Tongue (tissue), 2 donors: Measurements from ENCODE around the gene HOXB1. TPM values are rescaled to one million over a fixed set of nuclear protein-coding genes. Genes with fewer than 3 reads are reported as not detected.
"Not testable (repeated sequence)": the region's sequence is repeated elsewhere in the genome, so short reads cannot be mapped to it uniquely, and the experiment has no call there.

Experiments used
- DNase-seq: peaks from one replicate; pipeline ENCODE4 v3.0.0-alpha.2; 2015
- total RNA-seq: library from RNA; depleted of rRNA; stranded (reverse); fragments of >200 nt; gene quantifications from one replicate; pipeline ENCODE4 v1.2.3, GENCODE V29; 2014

Gene HOXB1
- total RNA-seq, 1 donor from 2014 or later = not detected

- peak; percentile 66 for DNase-seq
Observed at GRCh38 chr17:48543107-48543853, 12.5 kb upstream of the HOXB1 start.

DNA sequence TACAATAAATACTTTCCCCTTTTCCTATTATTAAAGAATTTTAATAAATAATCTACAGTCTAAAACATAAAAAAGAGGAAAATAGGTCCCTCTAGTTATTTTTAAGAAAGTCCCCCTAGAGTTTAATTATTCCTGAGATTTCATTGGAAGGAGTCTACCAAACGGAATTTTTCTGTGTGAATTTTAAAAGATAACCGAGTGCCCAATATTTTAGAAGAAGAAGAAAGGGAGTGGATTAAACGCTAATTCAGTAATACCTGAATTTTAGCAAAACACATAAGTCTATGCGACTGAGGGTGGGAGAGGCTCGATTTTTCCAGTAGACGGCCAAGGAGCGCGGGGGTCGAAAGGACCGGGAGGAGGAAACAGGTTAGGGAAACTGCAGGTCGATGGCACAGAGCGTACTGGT, 11.9 kb upstream of the HOXB1 start:
- no peak for DNase-seq

DNA sequence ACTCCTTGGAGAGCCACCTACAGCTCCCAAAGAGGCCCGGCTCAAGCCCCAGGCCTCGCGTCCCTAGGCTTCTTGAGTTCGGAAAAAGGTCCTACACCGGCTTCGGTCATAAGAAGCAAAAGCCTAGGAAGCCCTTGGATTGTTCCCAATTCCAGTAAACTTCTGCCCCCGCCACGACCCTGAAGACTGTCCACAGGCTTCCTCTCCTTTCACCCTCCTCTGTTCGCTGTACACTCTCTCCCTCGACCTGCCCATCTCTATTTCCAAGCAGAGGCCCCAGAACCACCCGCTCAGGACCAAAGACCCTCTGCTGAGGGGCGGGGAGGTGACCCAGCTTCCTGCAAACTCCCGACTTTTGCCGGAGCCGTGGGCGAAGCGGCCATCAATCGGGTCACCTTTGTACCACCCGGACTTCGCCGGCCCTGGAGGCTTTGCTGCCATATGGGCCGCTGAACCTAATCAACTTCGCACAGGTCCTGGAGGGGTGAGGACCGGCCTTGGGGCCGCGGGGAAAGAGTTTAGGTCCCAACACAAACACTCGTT, 11.4 kb upstream of the HOXB1 start:
- DNase-seq = peak; percentile 50

DNA sequence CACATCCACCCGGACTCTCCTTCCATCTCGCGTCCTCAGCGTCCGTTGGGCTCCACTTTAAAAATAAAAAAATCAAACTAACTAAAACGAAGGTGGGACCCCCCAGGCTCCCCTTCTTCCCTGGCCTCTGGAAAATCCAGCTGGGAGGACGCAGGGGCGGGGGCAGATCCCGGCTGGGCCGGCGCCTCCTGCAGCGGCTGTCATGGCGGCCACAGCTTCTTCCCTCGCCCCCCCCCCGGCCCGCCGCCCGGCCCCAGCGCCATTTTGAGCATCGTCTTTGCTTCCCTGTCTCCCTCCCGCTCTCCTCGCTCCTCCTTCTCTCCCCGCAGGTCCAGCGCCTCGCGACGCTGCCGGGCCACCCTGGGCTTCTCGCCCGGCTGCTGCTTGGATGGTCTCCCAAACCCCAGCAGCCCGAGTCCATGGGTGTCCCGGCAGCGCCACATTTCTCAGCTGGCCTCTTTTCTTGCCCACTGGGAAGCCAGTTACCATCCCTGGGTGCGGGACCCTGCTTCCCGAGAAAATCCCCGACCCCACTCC, 10.8 kb upstream of the HOXB1 start:
- DNase-seq = peak; percentile 85

- no peak for DNase-seq
Observed at GRCh38 chr17:48541036-48541576, 10.3 kb upstream of the HOXB1 start.

DNA sequence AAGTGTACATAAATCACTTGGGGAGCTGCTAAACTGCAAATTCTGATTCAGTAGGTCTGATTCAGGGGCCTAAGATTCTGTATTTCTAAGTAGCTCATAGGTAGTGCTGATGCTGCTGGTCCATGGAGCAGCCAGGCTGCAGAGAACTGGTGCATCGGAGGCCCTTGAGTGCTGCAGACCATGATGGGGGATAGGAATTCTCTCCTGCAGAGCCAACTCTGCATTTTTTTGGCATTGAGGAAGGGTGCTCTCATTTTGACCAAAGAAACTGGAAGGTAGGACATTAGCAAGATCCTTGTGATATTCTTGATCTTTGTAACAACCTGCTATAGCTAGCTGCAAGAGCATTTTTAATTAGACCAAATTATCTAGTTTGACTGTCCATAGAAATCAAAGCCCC, 9.4 kb upstream of the HOXB1 start:
- no peak for DNase-seq

DNA sequence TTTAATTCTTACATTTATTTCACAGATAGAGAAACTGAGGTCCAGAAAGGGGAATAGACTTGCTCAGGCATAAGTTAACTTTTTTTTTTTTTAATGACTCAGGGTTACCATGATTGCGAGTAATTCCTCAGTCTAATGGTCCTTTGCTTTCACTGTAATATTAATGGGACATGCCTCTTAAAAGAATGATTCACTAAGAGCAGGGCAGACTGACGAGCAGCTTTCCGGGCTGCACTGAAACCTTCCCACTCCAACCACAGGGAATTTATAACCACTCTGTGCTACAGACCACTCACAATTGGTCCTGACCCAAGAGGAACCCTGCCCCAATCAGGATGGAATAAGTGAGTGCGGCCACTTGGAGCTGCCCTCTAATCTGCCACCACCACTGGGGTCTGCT, 8.4 kb upstream of the HOXB1 start:
- DNase-seq = no peak

DNA sequence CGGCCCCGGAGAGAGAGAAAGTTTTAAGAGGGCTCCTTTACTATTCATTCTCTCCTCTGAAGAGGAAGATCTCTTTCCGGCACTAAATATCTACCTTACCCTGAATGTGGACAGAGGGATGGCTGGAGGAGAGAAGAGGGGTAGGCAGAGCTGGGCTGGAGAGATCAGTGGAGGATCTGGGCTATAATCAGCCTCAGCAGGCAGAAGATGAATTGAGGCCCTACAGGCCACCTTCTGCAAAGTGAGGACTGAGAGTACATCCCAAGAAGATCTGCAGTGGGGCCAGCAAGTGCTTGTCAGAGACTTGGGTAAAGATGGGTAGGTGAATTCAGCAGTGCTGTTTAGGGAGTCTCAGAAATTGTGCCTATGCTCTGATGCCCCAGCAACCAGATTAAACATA, 6.5 kb upstream of the HOXB1 start:
- DNase-seq = no peak

DNA sequence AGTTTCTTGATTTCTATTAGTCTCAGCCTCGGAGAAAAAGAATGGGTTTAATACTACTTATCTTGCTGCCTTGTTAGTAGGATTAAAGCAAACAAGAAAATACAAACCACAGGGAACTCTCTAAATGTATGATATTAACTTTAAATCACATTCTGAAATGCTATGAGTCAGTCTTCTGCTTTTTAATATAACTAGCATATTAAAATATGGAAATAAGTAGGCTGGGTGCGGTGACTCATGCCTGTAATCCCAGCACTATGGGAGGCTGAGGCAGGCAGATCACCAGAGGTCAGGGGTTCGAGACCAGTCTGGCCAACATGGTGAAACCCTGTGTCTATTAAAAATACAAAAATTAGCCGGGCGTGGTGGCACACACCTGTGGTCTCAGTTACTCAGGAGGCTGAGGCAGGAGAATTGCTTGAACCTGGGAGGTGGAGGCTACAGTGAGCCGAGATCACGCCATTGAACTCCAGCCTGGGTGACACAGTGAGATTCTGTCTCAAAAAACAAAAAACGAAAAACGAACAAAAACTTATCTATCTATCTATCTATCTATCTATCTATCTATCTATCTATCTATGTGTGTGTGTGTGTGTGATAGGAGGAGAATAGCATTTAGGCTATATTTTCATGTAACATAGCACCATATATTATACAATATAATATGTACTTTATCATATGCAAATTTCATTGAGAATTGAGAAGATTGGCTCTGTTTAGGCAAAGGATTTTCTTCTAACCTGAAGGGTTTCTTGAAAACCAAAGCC, 5.2 kb upstream of the HOXB1 start:
- not testable (repeated sequence) for DNase-seq

DNA sequence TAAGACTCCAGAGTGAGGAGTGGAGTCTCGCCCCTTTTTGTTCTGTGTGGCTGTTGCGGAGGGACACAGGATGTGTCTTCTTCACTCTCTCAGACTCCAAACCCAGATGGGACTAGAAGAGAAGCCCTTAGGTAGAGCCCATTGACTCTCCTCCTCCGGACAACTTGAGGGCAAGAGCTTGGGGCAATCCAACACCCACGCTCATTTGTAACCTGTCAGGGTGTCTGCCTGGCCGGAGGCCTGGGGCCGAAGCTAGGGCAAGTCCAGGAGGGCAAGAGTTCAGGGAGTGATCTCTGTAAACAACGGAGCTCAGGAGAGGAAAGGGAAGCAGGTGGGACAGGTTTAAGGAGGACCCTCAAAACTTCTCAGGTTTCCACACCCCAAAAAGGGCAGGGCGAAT, 1.4 kb upstream of the HOXB1 start:
- DNase-seq = no peak

DNA sequence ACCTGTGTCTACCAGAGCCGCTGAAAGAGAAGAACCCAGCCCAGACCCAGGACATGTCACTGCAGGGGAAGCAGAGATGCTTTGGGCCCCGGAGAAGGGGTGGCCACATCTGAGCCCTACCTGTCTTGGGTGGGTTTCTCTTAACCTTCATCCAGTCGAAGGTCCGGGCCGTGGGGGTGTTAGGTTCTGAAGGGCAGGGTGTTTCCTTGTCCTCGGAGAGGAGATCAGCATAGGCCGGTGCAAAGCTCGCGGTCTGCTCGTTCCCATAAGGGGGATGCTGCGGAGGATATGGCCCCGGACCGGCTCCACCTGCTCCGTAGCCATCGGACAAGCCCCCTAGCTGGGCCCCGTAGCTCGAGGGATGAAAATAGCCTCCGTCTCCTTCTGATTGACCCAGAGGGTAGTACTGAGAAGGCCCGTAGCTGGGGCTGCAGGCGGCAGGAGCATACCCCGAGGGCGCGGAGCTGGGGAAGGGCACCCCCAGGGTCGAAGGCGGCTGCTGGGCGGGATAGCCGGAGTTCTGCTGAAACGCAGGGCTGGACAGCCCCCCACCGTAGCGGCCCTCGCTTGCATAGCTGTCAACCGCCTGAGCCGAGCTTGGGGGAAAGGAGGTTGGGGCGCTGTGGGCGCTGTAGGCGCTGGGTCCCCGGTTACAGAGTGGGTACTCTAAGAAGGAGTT, 464 bp downstream of the HOXB1 start:
- DNase-seq = no peak

- DNase-seq = no peak
Observed at GRCh38 chr17:48529683-48530009, 1.2 kb downstream of the HOXB1 start.

GRCh38 chr17:48528936-48529682, 1.7 kb downstream of the HOXB1 start:
- no peak for DNase-seq

DNA sequence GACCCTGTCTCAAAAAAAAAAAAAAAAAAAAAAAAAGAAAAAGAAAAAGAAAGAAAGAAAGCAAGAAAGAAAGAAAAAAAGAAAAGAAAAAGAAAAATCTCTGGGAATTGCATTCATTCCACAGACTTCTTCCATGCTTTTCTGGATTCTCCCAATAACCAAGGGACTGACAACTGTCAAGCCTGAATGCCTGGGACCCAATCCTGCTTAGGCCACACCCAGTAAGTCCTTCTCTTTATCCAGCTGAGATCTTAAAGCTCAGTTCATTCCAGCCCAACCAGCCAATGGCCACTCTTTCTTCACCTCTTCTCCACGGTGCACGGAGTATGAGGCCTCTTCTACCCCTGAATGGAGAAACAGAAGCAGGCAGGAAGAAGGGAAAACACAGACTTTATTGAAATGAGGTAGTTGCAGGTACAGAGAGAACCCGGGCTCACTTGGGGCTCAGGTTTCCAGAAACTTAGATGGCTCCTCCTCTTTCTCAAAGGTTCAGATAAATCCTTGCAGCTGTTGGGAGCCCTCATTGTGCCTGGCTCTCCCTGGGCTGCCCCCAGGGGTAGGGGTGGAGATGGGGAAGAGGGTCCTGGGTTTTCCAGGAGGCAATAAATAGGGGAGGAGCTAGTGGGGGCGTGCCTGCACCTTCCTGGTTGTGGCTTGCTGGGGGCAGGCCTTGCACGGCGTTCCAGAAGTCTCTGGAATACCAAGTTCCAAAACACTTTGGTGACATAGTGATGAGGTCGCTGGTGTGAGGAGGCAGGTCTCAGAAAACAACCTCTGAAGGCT, 2.5 kb downstream of the HOXB1 start:
- peak; percentile 22 for DNase-seq

DNA sequence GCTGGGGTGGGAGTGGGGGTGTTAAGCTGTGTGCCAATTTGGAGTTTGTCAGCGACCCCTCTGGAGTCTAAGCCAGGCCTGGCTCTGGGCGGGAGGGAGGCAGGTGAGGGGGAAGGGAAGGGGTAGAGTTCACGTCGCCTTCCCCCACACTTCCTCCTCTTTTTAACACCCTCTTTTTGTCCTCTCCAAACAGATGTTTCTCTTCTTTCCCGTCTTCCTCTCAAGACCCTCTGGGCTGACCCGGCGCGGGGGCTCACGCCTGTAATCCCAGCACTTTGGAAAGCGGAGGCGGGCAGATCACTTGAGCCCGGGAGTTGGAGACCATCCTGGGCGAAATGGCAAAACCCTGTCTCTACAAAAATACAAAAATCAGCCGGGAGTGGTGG, 3.3 kb downstream of the HOXB1 start:
- no peak for DNase-seq

DNA sequence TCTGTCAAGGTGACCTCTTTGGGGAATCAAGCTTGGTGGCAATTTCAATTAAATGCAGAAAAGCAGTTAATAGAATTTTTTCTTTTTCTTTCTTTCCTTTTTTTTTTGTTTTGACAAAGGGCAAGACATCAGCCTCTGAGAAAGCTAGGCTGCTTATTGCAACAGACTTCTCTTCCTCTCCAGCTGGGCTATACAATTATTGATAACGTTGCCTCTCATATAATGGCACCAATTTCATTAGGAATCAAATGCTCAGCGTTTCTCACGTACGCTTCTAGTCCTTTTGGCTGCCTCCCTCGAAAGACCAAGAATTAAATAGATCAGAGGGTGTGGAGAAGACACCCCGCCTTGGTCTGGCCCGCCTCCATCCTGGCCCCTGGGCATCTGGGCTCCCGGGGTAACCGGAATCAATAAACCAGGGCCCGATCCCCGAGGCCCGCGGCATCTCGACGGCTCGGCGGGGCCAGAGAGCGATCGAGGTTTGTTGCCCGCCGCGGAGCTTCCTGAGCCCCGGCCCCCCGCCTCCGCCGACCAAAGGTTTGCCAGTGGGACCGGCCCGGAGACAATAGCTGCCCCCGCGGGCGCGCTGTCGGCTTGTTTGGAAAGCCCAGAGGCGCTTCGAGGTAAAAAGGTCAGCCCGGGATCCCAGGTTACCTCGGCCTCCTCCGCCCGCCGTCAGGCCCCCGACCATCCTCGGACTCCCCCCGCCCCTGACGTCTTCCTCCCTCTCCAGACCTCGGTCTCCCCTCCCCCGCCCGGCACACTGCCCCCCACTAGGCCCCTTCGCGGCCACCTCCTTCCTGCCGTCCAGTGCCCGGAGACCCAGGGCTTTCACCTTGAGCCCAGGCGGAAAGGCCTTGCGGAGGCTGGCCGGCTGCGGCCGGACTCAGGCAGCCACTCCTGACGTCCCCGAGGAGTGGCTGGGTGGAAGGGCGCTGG, 3.9 kb downstream of the HOXB1 start:
- DNase-seq = no peak

DNA sequence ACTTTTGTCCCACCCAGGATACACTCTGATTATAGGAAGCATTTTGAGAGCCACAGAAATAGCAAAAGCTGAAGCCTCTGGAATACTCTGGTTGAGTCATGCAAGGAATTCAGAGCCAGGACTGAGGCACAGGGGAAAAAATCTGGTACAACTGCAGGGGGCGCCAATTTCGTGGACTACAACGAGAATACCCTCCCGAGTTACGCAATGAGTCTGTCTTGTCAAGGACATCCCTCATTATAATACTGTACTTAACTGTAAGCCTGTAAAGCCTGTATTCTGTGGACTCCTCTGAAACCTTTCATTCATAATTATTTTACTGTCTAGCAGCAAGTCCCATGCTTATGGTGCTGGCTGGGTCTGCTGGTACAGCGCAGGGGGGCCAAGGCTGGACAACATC, 7.8 kb downstream of the HOXB1 start:
- DNase-seq = no peak

GRCh38 chr17:48522031-48522653, 8.7 kb downstream of the HOXB1 start:
- peak; percentile 40 for DNase-seq

DNA sequence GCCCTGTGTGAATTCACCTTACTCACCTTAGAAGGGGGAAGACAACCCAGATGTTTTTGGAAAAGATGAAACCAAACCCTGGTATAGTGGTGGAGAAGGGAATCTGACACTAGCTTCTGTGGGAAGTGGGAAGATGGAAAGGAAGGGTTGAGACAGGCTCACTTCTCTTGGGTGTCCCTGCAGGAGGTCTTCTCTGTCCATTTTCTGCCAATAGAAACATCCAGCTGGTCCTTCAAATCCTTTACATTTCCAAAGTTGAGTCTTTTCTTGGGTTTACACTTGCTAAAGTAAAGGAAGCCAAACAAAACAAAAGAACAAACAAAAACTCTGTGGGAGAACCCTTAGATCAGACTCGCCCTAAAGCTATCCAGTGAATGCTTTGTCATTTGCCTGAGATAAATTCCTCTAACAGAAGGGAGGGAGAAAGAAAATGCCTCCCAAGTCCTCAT, 10.2 kb downstream of the HOXB1 start:
- no peak for DNase-seq
